Endodermal cell (in vitro differentiated cells): ENCODE measurements around the gene BICD1. TPM values are rescaled to one million over a fixed set of nuclear protein-coding genes. Genes with fewer than 3 reads are reported as not detected.
"Not testable (repeated sequence)": the region's sequence is repeated elsewhere in the genome, so short reads cannot be mapped to it uniquely, and the experiment has no call there.

Experiments
- DNase-seq: peaks from one replicate; pipeline ENCODE4 v3.0.0-alpha.2; 2017
- H3K27ac ChIP-seq: 2 replicates; pipeline ENCODE4 v1.5.1; 2013; ENCODE audit warnings: mild to moderate bottlenecking, low read depth, low read length, moderate library complexity
- H3K27me3 ChIP-seq: 2 replicates; pipeline ENCODE4 v1.6.1; 2013; ENCODE audit warnings: mild to moderate bottlenecking, low read length, moderate library complexity; ENCODE audit not compliant: insufficient read depth, control insufficient read depth, poor library complexity, severe bottlenecking
- H3K36me3 ChIP-seq: 2 replicates; pipeline ENCODE4 v1.7.0; 2013; ENCODE audit warnings: mild to moderate bottlenecking, low read length, moderate library complexity; ENCODE audit not compliant: control insufficient read depth, insufficient read depth
- H3K4me1 ChIP-seq: one replicate; pipeline ENCODE4 v1.7.0; 2013; ENCODE audit warnings: low read length; ENCODE audit not compliant: control insufficient read depth, insufficient read depth
- H3K4me3 ChIP-seq: 2 replicates; pipeline ENCODE4 v1.5.1; 2013; ENCODE audit warnings: mild to moderate bottlenecking, low read length, moderate library complexity
- H3K9ac ChIP-seq: 2 replicates; pipeline ENCODE4 v1.6.1; 2013; ENCODE audit warnings: mild to moderate bottlenecking, low read length, moderate library complexity; ENCODE audit not compliant: poor library complexity, severe bottlenecking; ENCODE audit errors: extremely low read depth
- H3K9me3 ChIP-seq: 2 replicates; pipeline ENCODE4 v1.6.1; 2013; ENCODE audit warnings: mild to moderate bottlenecking, low read length, moderate library complexity; ENCODE audit not compliant: control insufficient read depth
- H3K27ac Mint-ChIP-seq: 2 replicates; pipeline ENCODE4 v1.8.0; 2020; ENCODE audit warnings: mixed read lengths
- H3K27me3 Mint-ChIP-seq: 2 replicates; pipeline ENCODE4 v1.8.0; 2021; ENCODE audit warnings: mild to moderate bottlenecking, mixed read lengths; ENCODE audit not compliant: insufficient read depth
- H3K36me3 Mint-ChIP-seq: 2 replicates; pipeline ENCODE4 v1.8.0; 2020; ENCODE audit warnings: low read depth, mixed read lengths
- H3K4me1 Mint-ChIP-seq: 2 replicates; pipeline ENCODE4 v1.8.0; 2020; ENCODE audit warnings: mixed read lengths
- H3K4me3 Mint-ChIP-seq: 2 replicates; pipeline ENCODE4 v1.8.0; 2020; ENCODE audit warnings: mild to moderate bottlenecking, moderate library complexity, mixed read lengths
- H3K9me3 Mint-ChIP-seq: 2 replicates; pipeline ENCODE4 v1.8.0; 2020; ENCODE audit warnings: mild to moderate bottlenecking, mixed read lengths
- CTCF ChIP-seq: fragments of 200-600 bp; sonication (generic); conservative IDR thresholded peaks from 2 replicates; pipeline ENCODE4 v1.5.0; 2021; ENCODE audit warnings: antibody characterized with exemption, mild to moderate bottlenecking
- WGBS, 2 experiments: methylation state at CpG; one replicate each; pipeline versions ENCODE4 v1.1.5 to v1.1.7; 2013; ENCODE audit warnings: missing lambda C conversion rate in 2 of 2, mixed read lengths in 1 of 2; ENCODE audit not compliant: insufficient coverage in 1 of 2, insufficient read length in 1 of 2; 5-methylcytosine and 5-hydroxymethylcytosine counted together
- total RNA-seq, 2 donors: library from RNA; stranded (reverse); fragmentation: NEBNext Ultra II Directional in 1 of 2; extraction: Animal tissue kit (Norgen Biotek cat#: 25700) in 1 of 2; gene quantifications; 2 replicates in 1 of 2; 3 replicates in 1 of 2; pipeline ENCODE4 v1.2.1, GENCODE V29; 2021

BICD1 gene
- total RNA-seq, 2 donors from 2014 or later: 56.0 to 101 TPM

GRCh38 chr12:32183650-32184049 lies 77.0 kb downstream of the BICD1 start:
- H3K4me1 Mint-ChIP-seq: peaks cover 23% of the 10 kb centered on the region
- peaks cover 22% of the 10 kb centered on the region for H3K36me3 Mint-ChIP-seq
- no peak overlapping the region for H3K27ac Mint-ChIP-seq
- H3K4me3 Mint-ChIP-seq: no peak overlapping the region
- Histone ChIP-seq H3K9me3 (no peaks in the 10 kb centered on the region), H3K27me3 (no peaks in the 10 kb centered on the region), H3K4me3 (no peak overlapping the region), H3K4me1 (no peaks in the 10 kb centered on the region), H3K36me3 (peaks cover 3% of the 10 kb centered on the region), H3K27ac (no peak overlapping the region), H3K9ac (no peak overlapping the region)
- WGBS, 2 experiments: 71 to 100% methylated on average over 1 of the region's 1 CpG
- no peak for DNase-seq
- H3K27me3 Mint-ChIP-seq: no peaks in the 10 kb centered on the region
- TF ChIP-seq CTCF: no peak
- peaks cover 2% of the 10 kb centered on the region for H3K9me3 Mint-ChIP-seq

- not testable (repeated sequence) for H3K9ac ChIP-seq, H3K27me3 Mint-ChIP-seq, H3K9me3 ChIP-seq, H3K27ac ChIP-seq, H3K27me3 ChIP-seq, H3K4me3 ChIP-seq, H3K4me1 ChIP-seq, H3K4me1 Mint-ChIP-seq, H3K4me3 Mint-ChIP-seq, DNase-seq, H3K36me3 ChIP-seq, H3K9me3 Mint-ChIP-seq
- WGBS, 2 experiments: 95 to 100% methylated on average over 2 to 8 of the region's 8 CpGs
- Mint-ChIP-seq H3K27ac (peak overlapping the region; percentile 9), H3K36me3 (peaks cover 35% of the 10 kb centered on the region)
Measured at GRCh38 chr12:32187127-32187526, 80.5 kb downstream of the BICD1 start.

GRCh38 chr12:32191445-32191844 lies 84.8 kb downstream of the BICD1 start:
- Histone ChIP-seq H3K27ac (no peak overlapping the region), H3K36me3 (peaks cover 9% of the 10 kb centered on the region), H3K4me3 (no peak overlapping the region), H3K4me1 (no peaks in the 10 kb centered on the region), H3K9ac (no peak overlapping the region), H3K27me3 (no peaks in the 10 kb centered on the region), H3K9me3 (peaks cover 43% of the 10 kb centered on the region)
- Mint-ChIP-seq H3K4me3 (no peak overlapping the region), H3K36me3 (peaks cover 55% of the 10 kb centered on the region), H3K9me3 (peaks cover 40% of the 10 kb centered on the region), H3K4me1 (peaks cover 4% of the 10 kb centered on the region), H3K27me3 (no peaks in the 10 kb centered on the region), H3K27ac (no peak overlapping the region)
- DNase-seq: no peak
- no peak for TF ChIP-seq CTCF
- WGBS, 2 experiments: 100% methylated on average over 2 of the region's 3 CpGs; no CpG with 5 or more reads in 1 of the 2 experiments
